MM.1S (cell line): ENCODE data around the gene BMP7.

Experiments used
- EZH2 ChIP-seq: fragments of 300-600 bp; sonication (generic); optimal IDR thresholded peaks from 2 replicates; pipeline ENCODE3; 2017; ENCODE audit warnings: low read depth, mild to moderate bottlenecking, antibody characterized with exemption, low read length, mixed read lengths
- EZH2phosphoT487 ChIP-seq: fragments of 300-600 bp; sonication (generic); IDR thresholded peaks from 2 replicates; pipeline ENCODE4 v1.6.1; 2018; ENCODE audit warnings: antibody characterized with exemption, low read length
- TF ChIP-seq, protein P1 (sequence below): fragments of 300-600 bp; sonication (generic); IDR thresholded peaks from 2 replicates; pipeline ENCODE4 v1.5.1; 2016; ENCODE audit warnings: antibody characterized with exemption, low read length, mixed read lengths

DNA sequence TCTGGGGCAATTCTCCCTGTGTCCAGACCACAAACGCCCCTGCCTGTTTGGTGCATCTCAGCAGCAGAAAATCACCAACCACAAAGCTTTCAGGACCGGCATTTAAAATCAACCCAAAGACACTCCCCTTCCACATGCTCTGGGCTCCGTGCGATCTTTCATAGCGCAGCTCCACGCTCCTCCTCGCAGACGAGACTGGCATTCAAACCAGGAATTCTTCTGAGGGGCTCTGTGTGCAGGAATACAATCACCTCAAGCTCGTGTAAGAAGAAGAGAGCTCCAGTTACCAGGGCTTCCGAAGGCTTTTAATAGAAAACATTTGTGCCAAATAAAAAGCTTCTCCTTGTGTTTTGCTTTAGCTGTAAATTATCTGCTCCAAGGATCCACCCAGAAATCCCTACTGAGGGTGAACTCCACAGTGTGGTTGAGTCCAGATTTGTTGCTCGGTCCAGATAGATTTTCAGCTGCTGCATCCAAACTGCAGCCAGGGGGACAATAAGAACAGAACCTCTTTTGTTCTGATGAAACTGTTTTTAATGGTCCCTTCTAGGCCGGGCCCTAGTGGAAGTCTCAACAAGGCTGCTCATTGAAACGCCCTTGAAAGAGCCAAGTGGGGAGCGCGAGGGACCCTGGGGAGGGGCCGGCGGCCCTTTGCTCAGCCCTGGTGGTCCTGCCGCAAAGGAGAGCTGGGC is 16.4 kb upstream of the BMP7 start:
- TF ChIP-seq EZH2 (no peak), EZH2phosphoT487 (no peak)
- TF ChIP-seq, protein P1, sequence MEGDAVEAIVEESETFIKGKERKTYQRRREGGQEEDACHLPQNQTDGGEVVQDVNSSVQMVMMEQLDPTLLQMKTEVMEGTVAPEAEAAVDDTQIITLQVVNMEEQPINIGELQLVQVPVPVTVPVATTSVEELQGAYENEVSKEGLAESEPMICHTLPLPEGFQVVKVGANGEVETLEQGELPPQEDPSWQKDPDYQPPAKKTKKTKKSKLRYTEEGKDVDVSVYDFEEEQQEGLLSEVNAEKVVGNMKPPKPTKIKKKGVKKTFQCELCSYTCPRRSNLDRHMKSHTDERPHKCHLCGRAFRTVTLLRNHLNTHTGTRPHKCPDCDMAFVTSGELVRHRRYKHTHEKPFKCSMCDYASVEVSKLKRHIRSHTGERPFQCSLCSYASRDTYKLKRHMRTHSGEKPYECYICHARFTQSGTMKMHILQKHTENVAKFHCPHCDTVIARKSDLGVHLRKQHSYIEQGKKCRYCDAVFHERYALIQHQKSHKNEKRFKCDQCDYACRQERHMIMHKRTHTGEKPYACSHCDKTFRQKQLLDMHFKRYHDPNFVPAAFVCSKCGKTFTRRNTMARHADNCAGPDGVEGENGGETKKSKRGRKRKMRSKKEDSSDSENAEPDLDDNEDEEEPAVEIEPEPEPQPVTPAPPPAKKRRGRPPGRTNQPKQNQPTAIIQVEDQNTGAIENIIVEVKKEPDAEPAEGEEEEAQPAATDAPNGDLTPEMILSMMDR = no peak
